Measurements from ENCODE around the gene BCL7A.
"Not testable (repeated sequence)": the region's sequence is repeated elsewhere in the genome, so short reads cannot be mapped to it uniquely, and the experiment has no call there.

Gene BCL7A

GRCh38 chr12:122051231-122051876 lies 29.7 kb downstream of the BCL7A start:
- no peak for DNase-seq (ENCODE audit: low read depth in 2 of 2, low spot score in 1 of 2)

- DNase-seq (ENCODE audit: low read depth in 2 of 2, low spot score in 1 of 2) = no peak
These were observed 30.6 kb downstream of the BCL7A start for GRCh38 chr12:122052285-122052684.

- no peak for DNase-seq (ENCODE audit: low read depth in 2 of 2, low spot score in 1 of 2)
These were observed 33.3 kb downstream of the BCL7A start for GRCh38 chr12:122054842-122055520.

- not testable (repeated sequence) for DNase-seq (ENCODE audit: low read depth in 2 of 2, low spot score in 1 of 2)
These were observed 34.7 kb downstream of the BCL7A start for GRCh38 chr12:122056406-122056805.

- DNase-seq (ENCODE audit: low read depth in 2 of 2, low spot score in 1 of 2) = no peak
These were observed 35.5 kb downstream of the BCL7A start for GRCh38 chr12:122057007-122057735.

GRCh38 chr12:122057769-122058168 lies 36.1 kb downstream of the BCL7A start:
- DNase-seq (ENCODE audit: low read depth in 2 of 2, low spot score in 1 of 2) = no peak

- no peak for DNase-seq (ENCODE audit: low read depth in 2 of 2, low spot score in 1 of 2)
These were observed 37.0 kb downstream of the BCL7A start for GRCh38 chr12:122058549-122059149.

- DNase-seq (ENCODE audit: low read depth in 2 of 2, low spot score in 1 of 2) = no peak
These were observed 37.7 kb downstream of the BCL7A start for GRCh38 chr12:122059203-122059960.

- no peak for DNase-seq (ENCODE audit: low read depth in 2 of 2, low spot score in 1 of 2)
These were observed 38.4 kb downstream of the BCL7A start for GRCh38 chr12:122060081-122060501.

GRCh38 chr12:122061253-122061652 lies 39.6 kb downstream of the BCL7A start:
- DNase-seq (ENCODE audit: low read depth in 2 of 2, low spot score in 1 of 2) = no peak

GRCh38 chr12:122062832-122063693 lies 41.4 kb downstream of the BCL7A start:
- no peak for DNase-seq (ENCODE audit: low read depth in 2 of 2, low spot score in 1 of 2)

GRCh38 chr12:122063694-122064024 lies 42.0 kb downstream of the BCL7A start:
- DNase-seq (ENCODE audit: low read depth in 2 of 2, low spot score in 1 of 2) = no peak

GRCh38 chr12:122064025-122064777 lies 42.5 kb downstream of the BCL7A start:
- DNase-seq (ENCODE audit: low read depth in 2 of 2, low spot score in 1 of 2) = no peak

GRCh38 chr12:122064780-122065588 lies 43.3 kb downstream of the BCL7A start:
- DNase-seq (ENCODE audit: low read depth in 2 of 2, low spot score in 1 of 2) = no peak

- no peak for DNase-seq (ENCODE audit: low read depth in 2 of 2, low spot score in 1 of 2)
These were observed 45.9 kb downstream of the BCL7A start for GRCh38 chr12:122067548-122067947.

GRCh38 chr12:122067966-122068365 lies 46.3 kb downstream of the BCL7A start:
- no peak for DNase-seq (ENCODE audit: low read depth in 2 of 2, low spot score in 1 of 2)

- DNase-seq (ENCODE audit: low read depth in 2 of 2, low spot score in 1 of 2) = no peak
These were observed 50.6 kb downstream of the BCL7A start for GRCh38 chr12:122072031-122072970.

GRCh38 chr12:122073815-122074214 lies 52.1 kb downstream of the BCL7A start:
- no peak for DNase-seq (ENCODE audit: low read depth in 2 of 2, low spot score in 1 of 2)
